ENCODE measurements around the gene NDUFB3.
"Not testable (repeated sequence)": the region's sequence is repeated elsewhere in the genome, so short reads cannot be mapped to it uniquely, and the experiment has no call there.

The NDUFB3 gene

GRCh38 chr2:201038855-201039254, 32.9 kb upstream of the NDUFB3 start:
- H3K4me3 ChIP-seq (ENCODE audit: low read length), result no peak overlapping the region
- no peaks in the 10 kb centered on the region for H4K20me1 ChIP-seq (ENCODE audit: insufficient read depth, low read length)
- no peaks in the 10 kb centered on the region for H3K4me1 ChIP-seq (ENCODE audit: low read length)
- DNase-seq, result no peak
- no peaks in the 10 kb centered on the region for H3K9me3 ChIP-seq (replicated peaks; ENCODE audit: insufficient read depth, low read length)
- no peak overlapping the region for H2AFZ ChIP-seq (ENCODE audit: low read length)
- no peak overlapping the region for H3K9ac ChIP-seq (ENCODE audit: low read length)
- H3K9me2 ChIP-seq (replicated peaks; ENCODE audit: insufficient read depth, low read length), result no peaks in the 10 kb centered on the region
- no peaks in the 10 kb centered on the region for H3K36me3 ChIP-seq (replicated peaks; ENCODE audit: insufficient read depth, low read length)
- no peaks in the 10 kb centered on the region for H3F3A ChIP-seq (ENCODE audit: insufficient read depth, low read length)
- no peaks in the 10 kb centered on the region for H3K27me3 ChIP-seq (replicated peaks; ENCODE audit: insufficient read depth, low read length)
- no peak for TF ChIP-seq EZH2phosphoT487 (IDR thresholded peaks at IDR 0.05; ENCODE audit: low read length)
- no peak for TF ChIP-seq CTCF (IDR thresholded peaks at IDR 0.05; ENCODE audit: low read length)
- no peak for TF ChIP-seq EZH2 (optimal IDR thresholded peaks at IDR 0.05; ENCODE audit: low read depth, low read length)
- H3K4me2 ChIP-seq (ENCODE audit: low read depth, low read length), result no peak overlapping the region
- H3K27ac ChIP-seq (ENCODE audit: low read length), result no peak overlapping the region
- peaks cover 22% of the 10 kb centered on the region for H3K79me2 ChIP-seq (ENCODE audit: low read length)

GRCh38 chr2:201040867-201041628, 30.8 kb upstream of the NDUFB3 start:
- no peaks in the 10 kb centered on the region for H3K9me2 ChIP-seq (replicated peaks; ENCODE audit: insufficient read depth, low read length)
- no peaks in the 10 kb centered on the region for H3K36me3 ChIP-seq (replicated peaks; ENCODE audit: insufficient read depth, low read length)
- H3F3A ChIP-seq (ENCODE audit: insufficient read depth, low read length), result no peaks in the 10 kb centered on the region
- H2AFZ ChIP-seq (ENCODE audit: low read length), result no peak overlapping the region
- H3K79me2 ChIP-seq (ENCODE audit: low read length), result peaks cover 41% of the 10 kb centered on the region
- H3K27ac ChIP-seq (ENCODE audit: low read length), result no peak overlapping the region
- H3K27me3 ChIP-seq (replicated peaks; ENCODE audit: insufficient read depth, low read length), result no peaks in the 10 kb centered on the region
- no peaks in the 10 kb centered on the region for H4K20me1 ChIP-seq (ENCODE audit: insufficient read depth, low read length)
- H3K9me3 ChIP-seq (replicated peaks; ENCODE audit: insufficient read depth, low read length), result no peaks in the 10 kb centered on the region
- H3K9ac ChIP-seq (ENCODE audit: low read length), result no peak overlapping the region
- no peak overlapping the region for H3K4me3 ChIP-seq (ENCODE audit: low read length)
- no peak for DNase-seq
- TF ChIP-seq EZH2phosphoT487 (IDR thresholded peaks at IDR 0.05; ENCODE audit: low read length) (no peak), CTCF (IDR thresholded peaks at IDR 0.05; ENCODE audit: low read length) (no peak), EZH2 (optimal IDR thresholded peaks at IDR 0.05; ENCODE audit: low read depth, low read length) (no peak)
- no peak overlapping the region for H3K4me2 ChIP-seq (ENCODE audit: low read depth, low read length)
- H3K4me1 ChIP-seq (ENCODE audit: low read length), result no peaks in the 10 kb centered on the region

DNA sequence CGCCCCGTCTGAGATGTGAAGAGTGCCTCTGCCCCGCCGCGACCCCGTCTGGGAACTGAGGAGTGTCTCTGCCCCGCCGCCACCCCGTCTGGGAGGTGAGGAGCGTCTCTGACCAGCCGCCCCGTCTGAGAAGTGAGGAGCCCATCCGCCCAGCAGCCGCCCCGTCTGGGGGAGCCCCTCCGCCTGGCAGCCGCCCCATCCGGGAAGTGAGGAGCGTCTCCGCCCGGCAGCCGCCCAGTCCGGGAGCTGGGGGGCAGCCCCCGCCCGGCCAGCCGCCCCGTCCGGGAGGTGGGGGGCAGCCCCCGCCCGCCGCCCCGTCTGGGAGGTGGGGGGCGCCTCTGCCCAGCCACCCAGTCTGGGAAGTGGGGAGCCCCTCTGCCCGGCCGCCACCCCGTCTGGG, 29.4 kb upstream of the NDUFB3 start:
- H3F3A ChIP-seq (ENCODE audit: insufficient read depth, low read length); H3K9me2 ChIP-seq (replicated peaks; ENCODE audit: insufficient read depth, low read length); H3K27me3 ChIP-seq (replicated peaks; ENCODE audit: insufficient read depth, low read length); H3K9me3 ChIP-seq (replicated peaks; ENCODE audit: insufficient read depth, low read length); H3K9ac ChIP-seq (ENCODE audit: low read length); H3K4me1 ChIP-seq (ENCODE audit: low read length); DNase-seq; H3K4me3 ChIP-seq (ENCODE audit: low read length); H4K20me1 ChIP-seq (ENCODE audit: insufficient read depth, low read length); H3K36me3 ChIP-seq (replicated peaks; ENCODE audit: insufficient read depth, low read length); H3K27ac ChIP-seq (ENCODE audit: low read length); H3K4me2 ChIP-seq (ENCODE audit: low read depth, low read length); H2AFZ ChIP-seq (ENCODE audit: low read length): not testable (repeated sequence)
- peaks cover 54% of the 10 kb centered on the region for H3K79me2 ChIP-seq (ENCODE audit: low read length)

GRCh38 chr2:201043050-201043449, 28.8 kb upstream of the NDUFB3 start:
- H3K27me3 ChIP-seq (replicated peaks; ENCODE audit: insufficient read depth, low read length); H2AFZ ChIP-seq (ENCODE audit: low read length); H4K20me1 ChIP-seq (ENCODE audit: insufficient read depth, low read length); H3K4me1 ChIP-seq (ENCODE audit: low read length); H3K36me3 ChIP-seq (replicated peaks; ENCODE audit: insufficient read depth, low read length); H3K4me3 ChIP-seq (ENCODE audit: low read length); H3K9ac ChIP-seq (ENCODE audit: low read length); H3K27ac ChIP-seq (ENCODE audit: low read length); DNase-seq; H3K4me2 ChIP-seq (ENCODE audit: low read depth, low read length); H3K9me2 ChIP-seq (replicated peaks; ENCODE audit: insufficient read depth, low read length); H3F3A ChIP-seq (ENCODE audit: insufficient read depth, low read length); H3K9me3 ChIP-seq (replicated peaks; ENCODE audit: insufficient read depth, low read length): not testable (repeated sequence)
- peaks cover 60% of the 10 kb centered on the region for H3K79me2 ChIP-seq (ENCODE audit: low read length)
